ENCODE data around the gene COQ4. TPM values are rescaled to one million over a fixed set of nuclear protein-coding genes. Genes with fewer than 3 reads are reported as not detected.

Gene COQ4
- total and polyA plus RNA-seq, 4 donors = 12.8 to 53.3 (median 33.8) TPM

- no peak for DNase-seq (ENCODE audit: low spot score)
- TF ChIP-seq GABPA (IDR thresholded peaks at IDR 0.05 in 1 of 2, conservative IDR thresholded peaks at IDR 0.05 in 1 of 2) = no peak
- no peak for TF ChIP-seq RXRA (IDR thresholded peaks at IDR 0.05)
- TF ChIP-seq NR2F2 (IDR thresholded peaks at IDR 0.05) = no peak
- TF ChIP-seq, protein P1, sequence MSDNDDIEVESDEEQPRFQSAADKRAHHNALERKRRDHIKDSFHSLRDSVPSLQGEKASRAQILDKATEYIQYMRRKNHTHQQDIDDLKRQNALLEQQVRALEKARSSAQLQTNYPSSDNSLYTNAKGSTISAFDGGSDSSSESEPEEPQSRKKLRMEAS (IDR thresholded peaks at IDR 0.05) = no peak
- TF ChIP-seq TAF1 (conservative IDR thresholded peaks at IDR 0.05) = no peak
- no peak for TF ChIP-seq FOXA2 (IDR thresholded peaks at IDR 0.05)
- no peak for TF ChIP-seq EGR1 (IDR thresholded peaks at IDR 0.05; ENCODE audit: low read depth in 2 of 2)
- TF ChIP-seq FOXA1 (IDR thresholded peaks at IDR 0.05) = no peak
- TF ChIP-seq REST (IDR thresholded peaks at IDR 0.05) = no peak
- no peak for TF ChIP-seq HNF4G (IDR thresholded peaks at IDR 0.05)
- TF ChIP-seq JUND (IDR thresholded peaks at IDR 0.05) = no peak
- TF ChIP-seq HNF4A (conservative IDR thresholded peaks at IDR 0.05) = no peak
- no peak for TF ChIP-seq YY1 (IDR thresholded peaks at IDR 0.05)
- no peak for TF ChIP-seq ATF3 (IDR thresholded peaks at IDR 0.05)
- no peak for TF ChIP-seq ZBTB33 (IDR thresholded peaks at IDR 0.05)
- TF ChIP-seq CTCF (IDR thresholded peaks at IDR 0.05; ENCODE audit: low read depth, low read length, missing input control) = no peak
- no peak for TF ChIP-seq RAD21 (IDR thresholded peaks at IDR 0.05)
- TF ChIP-seq SP1 (IDR thresholded peaks at IDR 0.05) = no peak
- WGBS = 91% methylated on average over 8 of the region's 8 CpGs
- no peak overlapping the region for H3K9ac ChIP-seq (ENCODE audit: low read depth in 1 of 2, low read length in 2 of 2)
- peaks cover 5 to 35% (median 18%) of the 10 kb centered on the region in 4 donors for H3K36me3 ChIP-seq (ENCODE audit: control insufficient read depth in 4 of 4, insufficient read depth in 3 of 4, low read depth in 1 of 4, low read length in 3 of 4)
- peaks cover 0 to 18% (median 11%) of the 10 kb centered on the region in 4 donors for H3K4me1 ChIP-seq (ENCODE audit: control insufficient read depth in 4 of 4, insufficient read depth in 4 of 4, low read length in 3 of 4)
- no peaks in the 10 kb centered on the region for H3K27me3 ChIP-seq (ENCODE audit: control insufficient read depth in 4 of 4, insufficient read depth in 4 of 4, low read length in 3 of 4)
- no peak overlapping the region for H3K4me3 ChIP-seq (ENCODE audit: low read depth in 1 of 3, low read length in 3 of 3)
- H3K27ac ChIP-seq (ENCODE audit: low read depth in 1 of 2, low read length in 2 of 2) = no peak overlapping the region
- H3K9me3 ChIP-seq (ENCODE audit: control insufficient read depth in 4 of 4, low read length in 3 of 4) = no peaks in the 10 kb centered on the region
Measured at GRCh38 chr9:128342971-128343680, 20.5 kb downstream of the COQ4 start.
